ENCODE results near the gene SYCE3.
"Not testable (repeated sequence)": the region's sequence is repeated elsewhere in the genome, so short reads cannot be mapped to it uniquely, and the experiment has no call there.

Gene SYCE3

GRCh38 chr22:50530580-50530876, 32.2 kb downstream of the SYCE3 start:
- ATAC-seq (peak; percentile 0), DNase-seq (no peak)

GRCh38 chr22:50529897-50530579, 32.7 kb downstream of the SYCE3 start, which contains the start of gene TYMP:
TYMP (minus strand) TSS chr22:50530012; CDS start chr22:50529709, 303 bp downstream.
- ATAC-seq: peak; percentile 24

DNA sequence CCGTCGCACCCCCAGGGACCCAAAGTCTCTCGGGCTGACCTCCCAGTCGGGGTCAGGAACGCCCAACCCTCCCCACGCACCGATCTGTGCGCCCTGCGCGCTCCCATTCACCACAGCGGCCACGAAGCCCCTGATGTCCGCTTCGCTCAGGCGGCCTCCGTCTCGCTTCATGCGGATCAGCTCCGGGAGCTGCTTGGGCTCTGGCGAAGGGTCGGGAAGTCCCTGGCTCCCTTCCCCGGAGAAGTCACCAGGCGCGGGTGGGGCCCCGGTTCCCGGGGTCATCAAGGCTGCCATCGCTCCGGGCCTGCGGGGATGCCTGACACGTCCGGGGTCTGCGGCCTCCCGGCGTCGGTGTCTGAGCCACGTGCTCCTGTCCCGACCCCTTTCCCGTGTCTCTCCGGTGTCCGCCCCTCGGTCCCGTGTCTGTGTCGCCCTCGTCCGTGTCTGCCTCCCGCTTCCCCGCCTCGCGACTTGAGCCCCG, 33.3 kb downstream of the SYCE3 start:
- ATAC-seq (no peak), DNase-seq (no peak)

More at GRCh38 chr22:50529897-50530579, 32.7 kb downstream of the SYCE3 start, which contains the start of gene TYMP:
- peak; percentile 86 for DNase-seq

DNA sequence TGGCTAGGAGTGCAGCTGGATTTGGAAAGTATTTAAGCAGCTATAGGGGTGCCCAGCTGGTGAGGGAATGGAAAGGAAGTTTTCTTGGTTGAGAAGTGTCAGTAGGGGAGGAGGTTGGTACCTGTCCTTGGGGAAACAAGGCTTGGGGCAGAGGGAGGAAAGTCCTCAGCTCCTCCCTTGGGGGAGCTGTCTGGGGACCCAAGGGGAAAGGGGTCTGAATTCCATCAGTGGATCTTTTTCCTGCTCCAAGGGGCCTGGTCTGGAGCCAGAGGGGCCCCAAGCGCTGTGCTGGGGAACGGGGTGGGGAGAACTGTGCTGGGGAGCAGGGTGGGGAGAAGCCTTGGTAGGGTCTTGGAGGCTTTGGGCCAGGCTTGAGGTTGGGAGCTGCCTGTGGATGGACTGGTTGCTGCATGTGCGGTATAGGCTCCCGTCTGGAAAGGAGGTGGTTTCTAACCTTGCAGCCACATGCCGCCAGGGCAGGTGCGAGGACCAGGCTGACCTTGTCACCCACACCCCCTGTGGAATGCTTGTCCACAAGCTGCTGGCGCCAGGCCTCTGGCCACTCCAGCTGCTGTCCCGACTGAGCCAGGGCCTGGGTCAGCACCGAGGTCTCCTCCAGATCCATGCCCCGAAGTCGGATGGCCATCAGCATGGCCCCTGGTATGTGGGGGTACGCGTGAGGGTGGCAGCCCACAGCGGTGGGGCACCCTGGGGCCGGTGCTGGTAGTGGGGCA, 33.9 kb downstream of the SYCE3 start:
- DNase-seq: peak; percentile 27
- ATAC-seq: no peak

- DNase-seq (no peak), ATAC-seq (no peak)
Observed at GRCh38 chr22:50527921-50528681, 34.6 kb downstream of the SYCE3 start.

DNA sequence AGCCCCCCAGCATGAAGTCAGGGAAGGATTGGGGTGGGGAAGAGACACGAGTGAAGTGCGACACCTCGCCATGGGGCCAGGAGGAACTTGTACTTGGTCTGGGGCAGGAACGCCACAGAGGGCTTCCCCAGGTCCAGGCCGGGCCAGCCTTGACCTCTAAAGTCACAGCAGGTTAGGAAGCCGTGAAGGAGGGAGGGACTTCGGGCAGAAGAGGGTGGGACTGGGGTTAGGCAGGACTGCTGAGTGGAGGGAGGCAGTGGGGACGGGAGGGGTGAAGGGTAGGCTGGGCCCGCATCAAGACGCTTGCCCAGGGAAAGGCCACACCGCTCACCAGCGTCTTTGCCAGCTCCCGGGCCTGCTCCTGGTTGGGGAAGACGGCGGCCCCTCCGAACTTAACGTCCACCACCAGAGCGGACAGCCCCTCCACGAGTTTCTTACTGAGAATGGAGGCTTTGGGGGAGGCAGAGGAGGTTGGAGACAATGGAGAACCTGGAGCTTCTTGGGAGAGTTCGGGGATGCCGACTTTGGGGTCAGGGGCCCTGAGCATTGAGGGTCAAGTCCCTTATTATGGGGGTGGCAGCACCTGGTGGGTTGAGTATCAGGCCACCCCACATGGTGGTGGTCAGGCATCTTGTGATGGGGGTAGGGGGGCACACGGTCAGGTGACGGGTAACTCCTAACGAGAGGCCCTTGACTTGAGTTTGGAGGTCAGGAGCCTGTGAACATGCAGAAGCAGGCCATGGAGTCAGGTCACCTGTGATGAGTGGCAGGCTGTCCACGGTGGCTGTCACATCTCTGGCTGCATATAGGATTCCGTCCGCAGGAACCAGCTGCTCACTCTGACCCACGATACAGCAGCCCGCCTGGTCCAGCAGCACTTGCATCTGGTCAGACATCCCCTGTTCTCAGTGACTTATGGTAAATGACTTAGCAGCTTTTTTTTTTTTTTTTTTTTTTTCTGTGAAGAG, 35.6 kb downstream of the SYCE3 start:
- peak; percentile 6 for ATAC-seq
- DNase-seq: peak; percentile 71

GRCh38 chr22:50526108-50526833, 36.4 kb downstream of the SYCE3 start:
- peak; percentile 30 for ATAC-seq
- DNase-seq: peak; percentile 91

- no peak for DNase-seq
- ATAC-seq: no peak
Observed at GRCh38 chr22:50525858-50526107, 36.9 kb downstream of the SYCE3 start.

GRCh38 chr22:50525104-50525857, 37.4 kb downstream of the SYCE3 start, which contains the start of gene SCO2:
SCO2 (minus strand) TSS chr22:50525598; CDS start chr22:50524411, 1,187 bp downstream.
- ATAC-seq: peak; percentile 49
- peak; percentile 99 for DNase-seq

GRCh38 chr22:50524676-50525103, 38.0 kb downstream of the SYCE3 start:
- no peak for ATAC-seq
- DNase-seq: no peak

DNA sequence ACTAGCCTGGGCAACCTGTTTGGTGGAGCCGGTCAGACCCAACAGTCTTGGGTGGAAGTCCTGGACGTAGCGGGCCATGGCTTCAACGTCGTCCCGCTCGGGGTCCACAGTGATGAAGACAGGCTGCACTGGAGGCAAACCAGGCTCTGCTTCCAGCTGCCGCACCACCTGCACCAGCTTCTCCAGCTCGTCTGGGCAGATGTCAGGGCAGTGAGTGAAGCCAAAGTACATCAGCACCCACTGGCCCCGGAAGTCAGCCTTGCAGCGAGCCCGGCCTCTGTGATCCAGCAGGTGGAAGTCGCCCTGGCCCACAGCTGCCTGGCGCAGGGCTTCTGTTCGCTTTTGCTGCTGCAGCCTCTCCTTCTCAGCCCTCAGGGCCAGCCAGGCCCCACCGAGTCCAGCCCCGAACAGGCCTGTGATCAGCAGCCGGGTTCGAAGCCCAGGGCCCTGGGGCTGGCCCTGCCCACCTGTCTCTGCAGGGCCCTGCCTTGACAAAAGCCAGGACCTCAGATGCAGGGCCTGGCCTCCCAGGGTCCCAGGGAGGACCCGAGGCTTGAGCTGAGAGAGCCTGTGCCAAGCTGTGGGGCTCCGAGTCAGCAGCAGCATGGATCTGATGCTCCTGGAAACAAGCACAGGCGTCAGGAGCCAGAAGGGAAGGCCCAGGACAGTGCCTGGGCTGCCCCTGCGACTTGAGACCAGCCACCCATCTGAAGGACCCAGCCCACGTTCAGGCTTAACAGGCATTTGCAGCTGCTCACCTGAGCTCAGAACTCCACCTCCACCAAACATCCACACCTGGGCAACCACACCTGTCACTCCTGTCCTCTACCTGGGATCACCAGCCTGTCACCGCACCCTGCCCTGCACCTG, 38.7 kb downstream of the SYCE3 start:
- ATAC-seq (no peak), DNase-seq (no peak)

DNA sequence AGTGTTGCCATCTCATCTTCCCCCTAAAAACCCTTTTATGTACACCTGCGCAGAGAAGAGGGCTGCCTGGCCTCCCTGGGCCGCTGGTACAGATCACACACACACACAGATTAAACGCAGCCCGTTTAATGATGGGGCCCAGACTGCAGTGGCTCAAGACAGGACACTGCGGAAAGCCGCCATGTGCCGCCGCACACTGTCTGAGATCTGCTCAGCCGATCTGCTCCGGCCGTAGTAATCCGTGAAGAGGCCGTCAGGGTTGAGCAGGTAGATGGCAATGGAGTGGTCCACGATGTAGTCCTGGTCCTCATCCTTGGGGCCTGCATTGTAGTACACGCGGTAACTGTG, 39.3 kb downstream of the SYCE3 start:
- no peak for ATAC-seq
- no peak for DNase-seq

DNA sequence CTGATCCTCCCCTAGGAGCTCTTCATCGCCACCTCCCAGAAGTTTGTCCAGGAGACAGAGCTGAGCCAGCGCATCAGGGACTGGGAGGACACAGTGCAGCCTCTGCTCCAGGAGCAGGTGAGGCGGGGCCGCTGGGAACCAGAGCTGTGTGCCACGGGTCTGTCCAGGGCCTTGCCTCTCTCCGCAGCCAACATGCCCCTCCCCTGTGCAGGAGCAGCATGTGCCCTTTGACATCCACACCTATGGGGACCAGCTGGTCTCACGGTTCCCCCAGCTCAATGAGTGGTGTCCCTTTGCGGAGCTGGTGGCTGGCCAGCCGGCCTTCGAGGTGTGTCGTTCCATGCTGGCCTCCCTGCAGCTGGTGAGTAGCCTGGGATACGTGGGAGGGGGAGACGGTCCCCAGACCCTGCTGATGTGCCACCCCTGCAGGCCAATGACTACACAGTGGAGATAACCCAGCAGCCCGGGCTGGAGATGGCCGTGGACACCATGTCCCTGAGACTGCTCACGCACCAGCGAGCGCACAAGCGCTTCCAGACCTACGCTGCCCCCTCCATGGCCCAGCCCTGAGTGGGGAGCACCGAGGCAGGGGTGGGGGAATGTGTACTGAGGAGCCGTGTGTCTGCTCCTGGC, 39.8 kb downstream of the SYCE3 start:
- no peak for ATAC-seq
- DNase-seq: no peak

- ATAC-seq (no peak), DNase-seq (no peak)
Observed at GRCh38 chr22:50522208-50522805, 40.4 kb downstream of the SYCE3 start.

- ATAC-seq: no peak
- DNase-seq: no peak
Observed at GRCh38 chr22:50521710-50522109, 41.0 kb downstream of the SYCE3 start.

DNA sequence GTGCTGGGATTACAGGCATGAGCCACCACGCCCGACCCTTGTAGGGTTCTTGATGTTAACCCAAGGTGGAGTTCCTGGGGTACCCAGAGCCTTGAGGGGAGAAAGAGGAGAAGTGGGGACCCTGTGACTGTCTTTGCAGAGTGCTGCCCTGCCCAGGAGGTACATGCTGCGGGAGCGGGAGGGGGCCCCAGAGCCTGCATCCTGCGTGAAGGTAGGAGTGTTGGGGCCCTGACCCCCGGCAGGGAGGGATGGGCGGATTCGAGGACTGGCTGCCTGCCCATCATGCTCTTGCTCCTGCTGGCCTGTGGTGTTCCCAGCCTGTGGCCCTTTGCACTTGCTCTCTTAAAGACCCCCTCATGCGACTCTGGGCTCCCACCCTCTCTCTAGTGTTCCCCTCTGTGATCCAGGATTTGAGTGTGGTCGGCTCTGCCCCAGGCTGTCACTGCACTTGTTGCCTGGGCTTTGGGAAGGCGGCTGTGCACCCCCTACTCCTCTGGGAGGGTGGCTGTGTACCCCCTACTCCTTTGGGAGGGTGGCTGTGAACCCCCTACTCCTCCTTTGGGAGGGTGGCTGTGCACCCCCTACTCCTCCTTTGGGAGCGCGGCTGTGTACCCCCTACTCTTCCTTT, 41.8 kb downstream of the SYCE3 start:
- no peak for ATAC-seq

DNA sequence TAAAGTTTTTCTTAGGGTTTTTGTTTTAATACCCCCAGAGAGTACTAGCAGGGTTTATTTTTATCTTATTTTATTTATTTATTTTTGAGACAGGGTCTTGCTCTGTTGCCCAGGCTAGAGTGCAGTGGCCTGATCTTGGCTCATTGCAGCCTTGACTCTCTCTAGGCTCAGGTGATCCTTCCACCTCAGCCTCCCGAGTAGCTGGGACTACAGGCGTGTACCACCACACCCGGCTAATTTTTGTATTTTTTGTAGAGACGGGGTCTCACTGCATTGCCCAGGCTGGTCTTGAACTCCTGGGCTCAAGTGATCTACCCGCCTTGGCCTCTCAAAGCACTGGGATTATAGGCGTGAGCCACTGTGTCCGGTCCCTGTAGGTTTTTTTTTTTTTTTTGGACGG, 42.5 kb downstream of the SYCE3 start:
- ATAC-seq, DNase-seq: not testable (repeated sequence)

More for the DNA sequence above, 41.8 kb downstream of the SYCE3 start:
- no peak for DNase-seq

GRCh38 chr22:50519151-50519550, 43.6 kb downstream of the SYCE3 start:
- no peak for ATAC-seq
- no peak for DNase-seq

Measured in stimulated activated naive CD8-positive, alpha-beta T cell treated with anti-CD3 and anti-CD28 coated beads, Interleukin-15, Interleukin-2, amounts not matched to agents 100 U/mL and 50 U/mL, for 24 hours (primary cell).